ENCODE measurements around the gene SEMA3G. TPM values are rescaled to one million over a fixed set of nuclear protein-coding genes. Genes with fewer than 3 reads are reported as not detected.

Gene SEMA3G
- total RNA-seq, 4 donors from 2014 or later = 4.4 to 91.2 (median 16.7) TPM

DNA sequence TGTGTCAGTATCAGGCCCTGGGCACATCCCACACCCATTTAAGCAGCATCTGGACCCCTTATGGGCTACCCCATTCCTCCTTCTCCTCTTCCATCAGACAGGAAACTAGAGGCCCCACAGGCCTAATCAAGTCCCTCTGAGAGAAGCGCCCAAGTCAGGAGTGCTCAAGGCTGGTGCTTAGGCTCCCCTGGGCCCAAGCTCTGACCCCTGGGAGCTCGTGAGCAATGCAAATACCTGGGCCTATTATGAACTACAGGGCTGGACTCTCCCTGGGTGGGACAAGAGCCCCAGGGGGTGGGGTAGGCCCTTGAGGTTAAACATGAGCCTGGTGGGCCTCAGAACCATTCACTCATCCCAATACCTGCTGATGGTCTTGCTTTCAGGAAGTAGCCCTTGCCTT is 57.4 kb downstream of the SEMA3G start:
- Histone ChIP-seq H3K36me3 (no peaks in the 10 kb centered on the region), H3K9me3 (no peaks in the 10 kb centered on the region), H3K27ac (no peak overlapping the region), H3K27me3 (no peaks in the 10 kb centered on the region), H3K4me3 (no peak overlapping the region), H3K4me1 (no peaks in the 10 kb centered on the region)
- DNase-seq = no peak
- intact Hi-C loops (cut with DNase I; ENCODE audit: low total_unique reads) = no loop called here
- TF ChIP-seq, protein P1, sequence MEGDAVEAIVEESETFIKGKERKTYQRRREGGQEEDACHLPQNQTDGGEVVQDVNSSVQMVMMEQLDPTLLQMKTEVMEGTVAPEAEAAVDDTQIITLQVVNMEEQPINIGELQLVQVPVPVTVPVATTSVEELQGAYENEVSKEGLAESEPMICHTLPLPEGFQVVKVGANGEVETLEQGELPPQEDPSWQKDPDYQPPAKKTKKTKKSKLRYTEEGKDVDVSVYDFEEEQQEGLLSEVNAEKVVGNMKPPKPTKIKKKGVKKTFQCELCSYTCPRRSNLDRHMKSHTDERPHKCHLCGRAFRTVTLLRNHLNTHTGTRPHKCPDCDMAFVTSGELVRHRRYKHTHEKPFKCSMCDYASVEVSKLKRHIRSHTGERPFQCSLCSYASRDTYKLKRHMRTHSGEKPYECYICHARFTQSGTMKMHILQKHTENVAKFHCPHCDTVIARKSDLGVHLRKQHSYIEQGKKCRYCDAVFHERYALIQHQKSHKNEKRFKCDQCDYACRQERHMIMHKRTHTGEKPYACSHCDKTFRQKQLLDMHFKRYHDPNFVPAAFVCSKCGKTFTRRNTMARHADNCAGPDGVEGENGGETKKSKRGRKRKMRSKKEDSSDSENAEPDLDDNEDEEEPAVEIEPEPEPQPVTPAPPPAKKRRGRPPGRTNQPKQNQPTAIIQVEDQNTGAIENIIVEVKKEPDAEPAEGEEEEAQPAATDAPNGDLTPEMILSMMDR (IDR thresholded peaks at IDR 0.05) = no peak
- no peak for TF ChIP-seq POLR2A (IDR thresholded peaks at IDR 0.05)

DNA sequence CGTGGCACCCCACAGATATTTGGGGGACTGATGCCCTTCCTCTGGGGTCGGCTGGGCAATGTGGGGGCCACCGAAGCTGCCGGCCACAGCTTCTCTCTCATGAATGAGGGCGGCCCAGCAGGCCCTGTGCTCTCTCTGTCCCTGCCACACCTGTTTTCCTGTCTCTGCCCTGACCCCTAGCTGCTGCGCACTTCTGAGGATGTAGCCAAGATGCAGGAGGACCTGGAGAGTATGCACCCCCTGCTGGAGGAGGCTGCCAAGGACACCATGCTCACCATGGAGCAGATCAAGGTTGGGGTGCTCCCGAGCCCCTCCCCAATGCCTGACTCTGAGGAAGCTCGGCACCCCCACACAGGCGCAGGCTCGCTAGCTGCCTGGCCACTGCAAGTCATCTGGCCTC is 59.7 kb downstream of the SEMA3G start:
- H3K9me3 ChIP-seq = no peaks in the 10 kb centered on the region
- intact Hi-C loops (cut with DNase I; ENCODE audit: low total_unique reads) = no loop called here
- H3K36me3 ChIP-seq = no peaks in the 10 kb centered on the region
- H3K27me3 ChIP-seq = no peaks in the 10 kb centered on the region
- H3K27ac ChIP-seq = no peak overlapping the region
- H3K4me3 ChIP-seq = no peak overlapping the region
- no peaks in the 10 kb centered on the region for H3K4me1 ChIP-seq
- no peak for TF ChIP-seq POLR2A (IDR thresholded peaks at IDR 0.05)
- TF ChIP-seq, protein P1 (IDR thresholded peaks at IDR 0.05) = no peak
- DNase-seq = no peak

DNA sequence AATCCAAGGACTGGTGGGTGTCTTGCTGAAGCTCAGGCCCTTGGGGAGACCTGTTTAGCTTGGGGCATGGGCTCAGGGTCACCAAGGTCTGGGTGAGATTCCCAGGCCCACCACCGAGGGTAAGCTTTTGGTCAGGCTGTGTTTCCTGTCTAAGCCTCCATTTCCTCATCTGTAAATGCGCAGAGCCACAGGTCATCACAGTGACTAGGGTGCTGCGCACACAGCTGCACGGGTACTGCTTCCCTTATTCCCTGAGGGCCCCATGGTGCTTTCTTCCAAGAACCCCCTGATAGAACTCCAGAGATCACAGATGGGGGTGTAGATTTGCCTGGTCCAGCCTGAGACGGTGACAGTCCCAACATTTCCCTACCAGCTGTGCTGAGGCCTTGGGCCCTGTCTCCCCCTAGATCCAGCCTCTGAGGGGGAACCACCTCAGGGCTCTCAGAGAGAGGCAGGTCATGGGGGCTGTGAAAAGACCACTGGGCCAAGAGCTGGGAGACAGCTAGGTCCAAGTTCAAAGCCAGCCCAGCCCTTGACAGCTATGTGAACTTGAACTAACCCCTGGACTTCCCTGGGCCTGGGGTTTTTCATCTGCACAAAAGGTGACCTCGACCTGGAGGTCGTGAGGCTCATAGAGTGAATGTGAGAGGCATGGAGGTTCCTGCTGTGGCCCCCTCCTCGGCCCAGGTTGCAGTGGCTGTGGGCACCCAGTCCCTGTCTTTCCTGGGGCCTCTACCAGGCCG is 60.7 kb downstream of the SEMA3G start:
- no peak for DNase-seq
- Histone ChIP-seq H3K9me3 (no peaks in the 10 kb centered on the region), H3K4me1 (no peaks in the 10 kb centered on the region), H3K36me3 (no peaks in the 10 kb centered on the region), H3K4me3 (no peak overlapping the region), H3K27ac (no peak overlapping the region), H3K27me3 (no peaks in the 10 kb centered on the region)
- TF ChIP-seq, protein P1 (IDR thresholded peaks at IDR 0.05) = no peak
- no peak for TF ChIP-seq POLR2A (IDR thresholded peaks at IDR 0.05)
- intact Hi-C loops (cut with DNase I; ENCODE audit: low total_unique reads) = no loop called here

DNA sequence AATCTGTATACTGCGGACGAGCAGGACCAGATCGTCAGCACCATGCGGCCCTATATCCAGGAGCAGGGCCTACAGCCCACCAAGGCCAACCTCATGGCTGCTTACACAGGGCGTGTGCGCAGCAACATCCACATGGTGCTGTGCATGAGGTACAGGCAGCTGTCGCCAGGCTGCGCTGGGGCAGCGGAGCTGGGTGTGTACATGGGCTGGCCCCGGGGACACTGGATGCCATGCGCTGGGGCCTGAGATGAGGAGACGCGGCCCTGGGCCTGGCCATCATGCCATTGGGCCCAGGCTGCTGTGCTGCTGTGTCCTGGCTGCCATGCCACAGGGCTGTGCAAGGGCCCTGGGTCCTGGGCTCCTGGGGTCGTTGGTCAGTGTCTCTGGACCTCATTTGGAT is 61.5 kb downstream of the SEMA3G start:
- intact Hi-C loops (cut with DNase I; ENCODE audit: low total_unique reads) = no loop called here

More for the DNA sequence above, 61.5 kb downstream of the SEMA3G start:
- no peak overlapping the region for H3K27ac ChIP-seq
- H3K36me3 ChIP-seq = no peaks in the 10 kb centered on the region
- no peak for DNase-seq
- TF ChIP-seq, protein P1 (IDR thresholded peaks at IDR 0.05) = no peak
- no peak for TF ChIP-seq POLR2A (IDR thresholded peaks at IDR 0.05)
- no peaks in the 10 kb centered on the region for H3K4me1 ChIP-seq
- no peaks in the 10 kb centered on the region for H3K9me3 ChIP-seq
- H3K4me3 ChIP-seq = no peak overlapping the region
- no peaks in the 10 kb centered on the region for H3K27me3 ChIP-seq

Other genes with a start within 250 kb of the SEMA3G start
- 10 to 100 TPM in 3 of 4 donors, 1 to 10 TPM in 1; 4.9 to 56.2 (median 36.2) TPM for gene ALAS1, start 246.9 kb downstream of the SEMA3G start, total RNA-seq
- gene TLR9, start 219.5 kb downstream of the SEMA3G start, total RNA-seq = 1 to 10 TPM in 1 of 4 donors, under 1 TPM in 1, not detected in 2; 0.14 to 1.5 TPM
- gene TWF2, start 205.9 kb downstream of the SEMA3G start, total RNA-seq = 100 to 1,000 TPM in 1 of 4 donors, 10 to 100 TPM in 3; 45.9 to 105 (median 50.2) TPM
- 10 to 100 TPM; 23.9 to 32.3 (median 31.5) TPM for gene PPM1M, start 199.3 kb downstream of the SEMA3G start, total RNA-seq
- gene WDR82, start 166.5 kb downstream of the SEMA3G start, total RNA-seq = 100 to 1,000 TPM in 1 of 4 donors, 10 to 100 TPM in 3; 24.6 to 128 (median 70.3) TPM
- gene GLYCTK, start 157.3 kb downstream of the SEMA3G start, total RNA-seq = 10 to 100 TPM in 3 of 4 donors, 1 to 10 TPM in 1; 3.8 to 15.1 (median 10.8) TPM
- 10 to 100 TPM in 2 of 4 donors, 1 to 10 TPM in 2; 5.1 to 46.2 (median 11.0) TPM for gene DNAH1, start 128.8 kb downstream of the SEMA3G start, total RNA-seq
- 10 to 100 TPM; 14.6 to 66.8 (median 50.3) TPM for gene BAP1, start 35.1 kb downstream of the SEMA3G start, total RNA-seq
- 10 to 100 TPM in 1 of 4 donors, 1 to 10 TPM in 3; 1.5 to 13.4 (median 6.1) TPM for gene PHF7, start 34.4 kb downstream of the SEMA3G start, total RNA-seq
- gene TNNC1, start 8.9 kb upstream of the SEMA3G start, total RNA-seq = 1 to 10 TPM in 3 of 4 donors, not detected in 1; 3.0 to 4.4 (median 3.4) TPM
- gene NISCH, start 10.5 kb upstream of the SEMA3G start, total RNA-seq = 100 to 1,000 TPM in 2 of 4 donors, 10 to 100 TPM in 2; 50.0 to 157 (median 114) TPM
- gene STAB1, start 50.2 kb upstream of the SEMA3G start, total RNA-seq = 100 to 1,000 TPM in 1 of 4 donors, 10 to 100 TPM in 3; 55.3 to 216 (median 78.2) TPM
- 10 to 100 TPM in 3 of 4 donors, 1 to 10 TPM in 1; 9.2 to 67.6 (median 29.3) TPM for gene NT5DC2, start 88.8 kb upstream of the SEMA3G start, total RNA-seq
- 100 to 1,000 TPM in 1 of 4 donors, 10 to 100 TPM in 2, 1 to 10 TPM in 1; 4.1 to 435 (median 51.9) TPM for gene UQCC5, start 91.5 kb upstream of the SEMA3G start, total RNA-seq
- gene PBRM1, start 240.8 kb upstream of the SEMA3G start, total RNA-seq = 100 to 1,000 TPM in 1 of 4 donors, 10 to 100 TPM in 3; 22.5 to 152 (median 56.6) TPM
- gene GNL3, start 240.9 kb upstream of the SEMA3G start, total RNA-seq = 100 to 1,000 TPM in 1 of 4 donors, 10 to 100 TPM in 3; 29.5 to 108 (median 53.9) TPM

All from uterus (tissue), 4 donors.